Liver (tissue), 9 donors: ENCODE results near the gene ATP6V0E1. TPM values are rescaled to one million over a fixed set of nuclear protein-coding genes. Genes with fewer than 3 reads are reported as not detected.

ENCODE experiments used
- DNase-seq: peaks from one replicate; pipeline ENCODE4 v3.0.0-alpha.2; 2017; ENCODE audit warnings: low spot score
- H3K27ac ChIP-seq, 2 donors: one replicate each; pipeline ENCODE4 v1.7.0; 2013; ENCODE audit warnings: inconsistent platforms in 2 of 2, low read length in 2 of 2, control low read depth in 1 of 2, low read depth in 1 of 2, mild to moderate bottlenecking in 1 of 2
- H3K27me3 ChIP-seq, 4 donors: one replicate each; pipeline versions ENCODE4 v1.6.1 to v1.7.0; 2013; ENCODE audit warnings: low read length in 3 of 4, inconsistent platforms in 1 of 4, mild to moderate bottlenecking in 1 of 4, moderate library complexity in 1 of 4; ENCODE audit not compliant: control insufficient read depth in 4 of 4, insufficient read depth in 4 of 4
- H3K36me3 ChIP-seq, 4 donors: one replicate each; pipeline versions ENCODE4 v1.6.1 to v1.7.0; 2013; ENCODE audit warnings: low read length in 3 of 4, mild to moderate bottlenecking in 3 of 4, low read depth in 1 of 4, moderate library complexity in 1 of 4; ENCODE audit not compliant: control insufficient read depth in 4 of 4, insufficient read depth in 3 of 4
- H3K4me1 ChIP-seq, 4 donors: one replicate each; pipeline versions ENCODE4 v1.6.1 to v1.7.0; 2013; ENCODE audit warnings: low read length in 3 of 4, mild to moderate bottlenecking in 3 of 4, moderate library complexity in 1 of 4; ENCODE audit not compliant: control insufficient read depth in 4 of 4, insufficient read depth in 4 of 4
- H3K4me3 ChIP-seq, 3 donors: one replicate each; pipeline versions ENCODE4 v1.6.1 to v1.7.0; 2013; ENCODE audit warnings: low read length in 3 of 3, control low read depth in 1 of 3, low read depth in 1 of 3, mild to moderate bottlenecking in 1 of 3
- H3K9ac ChIP-seq, 2 donors: one replicate each; pipeline ENCODE4 v1.7.0; 2013; ENCODE audit warnings: low read length in 2 of 2, mild to moderate bottlenecking in 2 of 2, moderate library complexity in 2 of 2, control low read depth in 1 of 2, low read depth in 1 of 2
- H3K9me3 ChIP-seq, 4 donors: one replicate each; pipeline versions ENCODE4 v1.6.1 to v1.7.0; 2013; ENCODE audit warnings: low read length in 3 of 4; ENCODE audit not compliant: control insufficient read depth in 4 of 4
- CTCF ChIP-seq: fragments of 150-350 bp; IDR thresholded peaks from 2 replicates; pipeline ENCODE4 v1.5.1; 2017; ENCODE audit warnings: improper control_type of control experiment, low read depth, low read length; ENCODE audit not compliant: missing input control
- EGR1 ChIP-seq, 2 donors: IDR thresholded peaks; 2 replicates each; pipeline ENCODE4 v1.6.1; 2016 to 2018; ENCODE audit warnings: antibody characterized with exemption in 2 of 2, low read depth in 2 of 2
- FOXA1 ChIP-seq: IDR thresholded peaks from 2 replicates; pipeline ENCODE4 v1.6.1; 2016; ENCODE audit warnings: antibody characterized with exemption
- FOXA2 ChIP-seq: IDR thresholded peaks from 2 replicates; pipeline ENCODE4 v1.6.1; 2016; ENCODE audit warnings: antibody characterized with exemption
- GABPA ChIP-seq, 2 donors: IDR thresholded peaks in 1 of 2; conservative IDR thresholded peaks in 1 of 2; 2 replicates each; pipeline ENCODE4 v1.6.1; 2016; ENCODE audit warnings: antibody characterized with exemption in 2 of 2, mild to moderate bottlenecking in 1 of 2, moderate library complexity in 1 of 2
- HNF4A ChIP-seq, 2 donors: conservative IDR thresholded peaks; 2 replicates each; pipeline ENCODE4 v1.6.1; 2016; ENCODE audit warnings: antibody characterized with exemption in 2 of 2, mild to moderate bottlenecking in 2 of 2
- HNF4G ChIP-seq: IDR thresholded peaks from 2 replicates; pipeline ENCODE4 v1.6.1; 2016; ENCODE audit warnings: antibody characterized with exemption
- JUND ChIP-seq, 2 donors: IDR thresholded peaks; 2 replicates each; pipeline ENCODE4 v1.6.1; 2016; ENCODE audit warnings: antibody characterized with exemption in 2 of 2
- NR2F2 ChIP-seq: IDR thresholded peaks from 2 replicates; pipeline ENCODE4 v1.6.1; 2016; ENCODE audit warnings: antibody characterized with exemption
- RAD21 ChIP-seq, 2 donors: IDR thresholded peaks; 2 replicates each; pipeline ENCODE4 v1.6.1; 2016; ENCODE audit warnings: antibody characterized with exemption in 2 of 2, mild to moderate bottlenecking in 2 of 2
- RXRA ChIP-seq, 2 donors: IDR thresholded peaks; 2 replicates each; pipeline ENCODE4 v1.6.1; 2017 to 2018; ENCODE audit warnings: antibody characterized with exemption in 2 of 2, mild to moderate bottlenecking in 1 of 2
- SP1 ChIP-seq: IDR thresholded peaks from 2 replicates; pipeline ENCODE4 v1.6.1; 2018; ENCODE audit warnings: antibody characterized with exemption, mild to moderate bottlenecking
- TAF1 ChIP-seq: conservative IDR thresholded peaks from 2 replicates; pipeline ENCODE4 v1.6.1; 2016; ENCODE audit warnings: antibody characterized with exemption, mild to moderate bottlenecking
- YY1 ChIP-seq: IDR thresholded peaks from 2 replicates; pipeline ENCODE4 v1.6.1; 2016; ENCODE audit warnings: antibody characterized with exemption, mild to moderate bottlenecking
- ZBTB33 ChIP-seq: IDR thresholded peaks from 2 replicates; pipeline ENCODE4 v1.6.1; 2016; ENCODE audit warnings: antibody characterized with exemption
- WGBS: extraction: QIAGEN DNeasy Blood & Tissue Kit; methylation state at CpG from one replicate; pipeline ENCODE4 v1.1.7; 2013; 5-methylcytosine and 5-hydroxymethylcytosine counted together
- polyA plus RNA-seq, 2 donors: library from polyadenylated mRNA; stranded (reverse) in 1 of 2; unstranded in 1 of 2; fragments of 200-250 nt in 1 of 2; fragments of >200 nt in 1 of 2; fragmentation: Nextera tagmentation in 1 of 2; extraction: Ambion mirVana in 1 of 2; gene quantifications; one replicate each; pipeline versions ENCODE4 v1.2.1 to v1.2.3, GENCODE V29; 2013 to 2015
- total RNA-seq, 2 donors: library from RNA; depleted of rRNA; stranded (reverse); fragments of >200 nt; gene quantifications; one replicate each; pipeline ENCODE4 v1.2.3, GENCODE V29; 2014
- TF ChIP-seq, protein P1 (sequence below): IDR thresholded peaks from 2 replicates; pipeline ENCODE4 v1.6.1; 2016; ENCODE audit warnings: antibody characterized with exemption
- TF ChIP-seq, protein P2 (sequence below): IDR thresholded peaks from 2 replicates; pipeline ENCODE4 v1.6.1; 2016; ENCODE audit warnings: antibody characterized with exemption
- TF ChIP-seq, protein P3 (sequence below): IDR thresholded peaks from 2 replicates; pipeline ENCODE4 v1.6.1; 2016; ENCODE audit warnings: antibody characterized with exemption, mild to moderate bottlenecking
- donor health status: healthy.
- donor health status: healthy.
- donor health status: healthy.
- donor health status: healthy.
- donor health status: healthy.

The ATP6V0E1 gene
- total and polyA plus RNA-seq, 4 donors, result 56.6 to 396 (median 111) TPM

- TF ChIP-seq GABPA (IDR thresholded peaks at IDR 0.05 in 1 of 2, conservative IDR thresholded peaks at IDR 0.05 in 1 of 2), result peak in 1 of 2 donors; percentile 72
- TF ChIP-seq TAF1, result no peak
- TF ChIP-seq EGR1 (IDR thresholded peaks at IDR 0.05; ENCODE audit: low read depth in 2 of 2), result no peak
- TF ChIP-seq HNF4A (conservative IDR thresholded peaks at IDR 0.05), result peak; percentile 66 to 73
- TF ChIP-seq YY1, result peak; percentile 98
- TF ChIP-seq, protein P1, sequence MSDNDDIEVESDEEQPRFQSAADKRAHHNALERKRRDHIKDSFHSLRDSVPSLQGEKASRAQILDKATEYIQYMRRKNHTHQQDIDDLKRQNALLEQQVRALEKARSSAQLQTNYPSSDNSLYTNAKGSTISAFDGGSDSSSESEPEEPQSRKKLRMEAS, result no peak
- TF ChIP-seq JUND (IDR thresholded peaks at IDR 0.05), result no peak
Measured at GRCh38 chr5:173057062-173057924, 73.7 kb downstream of the ATP6V0E1 start (continued).

DNA sequence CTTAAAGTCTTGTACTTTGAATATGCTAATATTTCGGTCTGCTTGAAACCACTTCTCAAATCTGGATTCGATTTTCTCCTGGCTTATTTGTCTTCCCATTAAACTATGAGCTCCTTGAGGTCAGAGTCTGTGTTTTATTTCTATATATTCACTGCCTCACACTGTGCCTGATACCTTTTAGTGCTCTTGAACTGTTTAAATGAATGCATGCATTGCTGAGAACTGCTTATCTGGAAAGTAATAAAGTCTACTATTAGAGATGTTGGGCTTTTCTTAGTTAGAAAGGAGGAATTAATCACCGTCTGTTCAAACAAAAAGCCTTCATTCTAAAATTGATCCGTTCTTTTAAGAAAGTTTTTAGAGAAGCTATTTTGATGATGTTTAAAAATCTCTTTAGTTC is 78.6 kb downstream of the ATP6V0E1 start:
- DNase-seq, result no peak
- no peaks in the 10 kb centered on the region for H3K36me3 ChIP-seq
- H3K4me1 ChIP-seq, result peaks cover 2 to 18% (median 17%) of the 10 kb centered on the region in 4 donors
- no peak for TF ChIP-seq RAD21 (IDR thresholded peaks at IDR 0.05)
- TF ChIP-seq, protein P2, sequence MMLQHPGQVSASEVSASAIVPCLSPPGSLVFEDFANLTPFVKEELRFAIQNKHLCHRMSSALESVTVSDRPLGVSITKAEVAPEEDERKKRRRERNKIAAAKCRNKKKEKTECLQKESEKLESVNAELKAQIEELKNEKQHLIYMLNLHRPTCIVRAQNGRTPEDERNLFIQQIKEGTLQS, result no peak
- TF ChIP-seq RXRA (IDR thresholded peaks at IDR 0.05), result no peak
- TF ChIP-seq ZBTB33, result no peak
- no peak for TF ChIP-seq JUND (IDR thresholded peaks at IDR 0.05)
- TF ChIP-seq FOXA1, result no peak
- TF ChIP-seq HNF4A (conservative IDR thresholded peaks at IDR 0.05), result no peak
- TF ChIP-seq, protein P3, sequence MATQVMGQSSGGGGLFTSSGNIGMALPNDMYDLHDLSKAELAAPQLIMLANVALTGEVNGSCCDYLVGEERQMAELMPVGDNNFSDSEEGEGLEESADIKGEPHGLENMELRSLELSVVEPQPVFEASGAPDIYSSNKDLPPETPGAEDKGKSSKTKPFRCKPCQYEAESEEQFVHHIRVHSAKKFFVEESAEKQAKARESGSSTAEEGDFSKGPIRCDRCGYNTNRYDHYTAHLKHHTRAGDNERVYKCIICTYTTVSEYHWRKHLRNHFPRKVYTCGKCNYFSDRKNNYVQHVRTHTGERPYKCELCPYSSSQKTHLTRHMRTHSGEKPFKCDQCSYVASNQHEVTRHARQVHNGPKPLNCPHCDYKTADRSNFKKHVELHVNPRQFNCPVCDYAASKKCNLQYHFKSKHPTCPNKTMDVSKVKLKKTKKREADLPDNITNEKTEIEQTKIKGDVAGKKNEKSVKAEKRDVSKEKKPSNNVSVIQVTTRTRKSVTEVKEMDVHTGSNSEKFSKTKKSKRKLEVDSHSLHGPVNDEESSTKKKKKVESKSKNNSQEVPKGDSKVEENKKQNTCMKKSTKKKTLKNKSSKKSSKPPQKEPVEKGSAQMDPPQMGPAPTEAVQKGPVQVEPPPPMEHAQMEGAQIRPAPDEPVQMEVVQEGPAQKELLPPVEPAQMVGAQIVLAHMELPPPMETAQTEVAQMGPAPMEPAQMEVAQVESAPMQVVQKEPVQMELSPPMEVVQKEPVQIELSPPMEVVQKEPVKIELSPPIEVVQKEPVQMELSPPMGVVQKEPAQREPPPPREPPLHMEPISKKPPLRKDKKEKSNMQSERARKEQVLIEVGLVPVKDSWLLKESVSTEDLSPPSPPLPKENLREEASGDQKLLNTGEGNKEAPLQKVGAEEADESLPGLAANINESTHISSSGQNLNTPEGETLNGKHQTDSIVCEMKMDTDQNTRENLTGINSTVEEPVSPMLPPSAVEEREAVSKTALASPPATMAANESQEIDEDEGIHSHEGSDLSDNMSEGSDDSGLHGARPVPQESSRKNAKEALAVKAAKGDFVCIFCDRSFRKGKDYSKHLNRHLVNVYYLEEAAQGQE, result no peak
- no peak for TF ChIP-seq TAF1
- no peak for TF ChIP-seq GABPA (IDR thresholded peaks at IDR 0.05 in 1 of 2, conservative IDR thresholded peaks at IDR 0.05 in 1 of 2)
- TF ChIP-seq FOXA2, result no peak
- no peak for TF ChIP-seq YY1
- TF ChIP-seq, protein P1, result no peak
- no peak for TF ChIP-seq NR2F2
- TF ChIP-seq HNF4G, result no peak
- no peak for TF ChIP-seq EGR1 (IDR thresholded peaks at IDR 0.05; ENCODE audit: low read depth in 2 of 2)
- TF ChIP-seq CTCF, result no peak
- no peak for TF ChIP-seq SP1
- no peaks in the 10 kb centered on the region for H3K9me3 ChIP-seq
- no peak overlapping the region for H3K9ac ChIP-seq
- H3K27ac ChIP-seq, result no peak overlapping the region
- 83% methylated on average over 4 of the region's 4 CpGs for WGBS
- H3K4me3 ChIP-seq, result no peak overlapping the region
- no peaks in the 10 kb centered on the region for H3K27me3 ChIP-seq
